Erythroblast (primary cell): Measurements from ENCODE around the gene OR10J5.
"Not testable (repeated sequence)": the region's sequence is repeated elsewhere in the genome, so short reads cannot be mapped to it uniquely, and the experiment has no call there.

Source experiments
- DNase-seq, 2 experiments: peaks; one replicate each; lab custom pipeline; 2025; lab: John Stamatoyannopoulos, UW
- GATA1 ChIP-seq: IDR thresholded peaks from 2 replicates; pipeline ENCODE4 v1.6.1; 2011; ENCODE audit warnings: low read depth, mild to moderate bottlenecking, control low read depth, low read length, moderate library complexity
- POLR2A ChIP-seq: IDR thresholded peaks from 2 replicates; pipeline ENCODE4 v1.6.1; 2011; ENCODE audit warnings: mild to moderate bottlenecking, low read length

Gene OR10J5

DNA sequence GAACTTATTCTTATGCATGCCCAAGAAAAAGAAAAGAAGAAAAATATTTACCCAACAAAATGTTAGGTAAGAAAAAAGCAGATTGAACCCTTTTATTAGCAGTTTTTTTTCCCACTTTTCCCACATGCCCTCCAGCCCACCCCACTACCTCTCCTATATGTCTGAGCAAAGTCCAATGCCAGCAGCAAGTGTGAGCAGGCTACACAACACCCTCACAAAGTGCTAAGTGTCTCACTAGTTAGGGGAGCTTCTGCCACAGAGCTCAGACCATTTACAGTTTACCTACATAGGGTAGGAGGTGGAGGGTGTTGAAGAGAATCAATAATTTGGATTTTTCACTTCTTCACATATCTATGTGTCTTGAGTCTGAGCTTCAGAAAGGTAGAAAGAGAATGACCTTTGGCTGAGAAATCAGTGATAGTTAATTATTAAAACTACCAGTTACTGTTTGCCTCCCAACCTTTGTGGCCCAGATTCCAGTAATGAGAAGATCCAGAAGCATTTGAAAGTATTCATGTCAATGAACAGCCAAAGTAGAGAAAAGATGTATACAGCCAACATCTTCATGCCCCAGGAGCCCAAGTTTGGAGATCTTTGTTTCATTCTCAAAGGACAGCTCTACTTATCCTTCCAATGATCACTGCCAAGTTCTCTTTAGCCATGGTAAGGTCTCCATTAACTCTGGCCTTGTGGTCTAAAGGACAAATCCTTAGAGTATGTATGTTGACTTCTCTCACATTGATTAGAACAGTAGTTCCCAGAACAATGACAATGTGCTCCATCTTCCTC lies 26.2 kb downstream of the OR10J5 start:
- DNase-seq, result no peak
- TF ChIP-seq POLR2A, result no peak
- TF ChIP-seq GATA1, result no peak

DNA sequence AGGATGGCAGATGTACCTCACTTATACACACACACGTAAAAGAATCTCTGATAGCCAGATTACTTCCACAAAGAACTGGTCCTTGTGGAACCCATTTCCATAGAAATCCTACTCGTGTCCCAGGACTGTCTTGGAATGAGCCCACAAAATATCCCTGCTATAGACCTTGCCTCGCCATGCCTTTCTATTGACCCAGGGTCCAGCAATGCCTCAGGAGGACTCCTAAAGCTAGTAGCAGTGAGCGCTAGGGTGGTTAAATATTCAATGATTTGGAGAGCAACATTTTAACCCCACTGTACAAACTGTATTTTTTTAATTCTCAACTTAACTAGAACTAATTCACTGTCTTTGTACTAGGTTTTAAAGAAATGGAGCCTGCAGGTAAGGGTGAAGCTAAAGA lies 26.9 kb downstream of the OR10J5 start:
- no peak for DNase-seq

DNA sequence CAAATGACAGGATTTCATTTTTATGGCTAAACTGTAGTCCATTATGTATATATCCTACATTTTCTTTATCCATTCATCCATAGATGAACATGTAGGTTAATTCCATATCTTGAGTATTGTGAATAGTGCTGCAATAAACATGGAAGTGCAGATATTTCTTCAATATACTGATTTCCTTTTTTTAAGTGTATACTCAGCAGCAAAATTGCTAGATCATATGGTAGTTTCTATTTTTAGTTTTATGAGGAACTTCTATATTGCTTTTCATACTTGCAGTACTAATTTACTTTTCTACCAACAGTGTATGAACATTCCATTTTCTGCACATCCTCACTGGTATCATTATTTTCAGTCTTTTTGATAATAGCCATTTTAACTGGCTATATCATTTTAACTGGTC lies 30.1 kb downstream of the OR10J5 start:
- DNase-seq, result no peak
- TF ChIP-seq GATA1 (no peak), POLR2A (no peak)

More for the DNA sequence above, 26.9 kb downstream of the OR10J5 start:
- TF ChIP-seq GATA1 (no peak), POLR2A (no peak)

DNA sequence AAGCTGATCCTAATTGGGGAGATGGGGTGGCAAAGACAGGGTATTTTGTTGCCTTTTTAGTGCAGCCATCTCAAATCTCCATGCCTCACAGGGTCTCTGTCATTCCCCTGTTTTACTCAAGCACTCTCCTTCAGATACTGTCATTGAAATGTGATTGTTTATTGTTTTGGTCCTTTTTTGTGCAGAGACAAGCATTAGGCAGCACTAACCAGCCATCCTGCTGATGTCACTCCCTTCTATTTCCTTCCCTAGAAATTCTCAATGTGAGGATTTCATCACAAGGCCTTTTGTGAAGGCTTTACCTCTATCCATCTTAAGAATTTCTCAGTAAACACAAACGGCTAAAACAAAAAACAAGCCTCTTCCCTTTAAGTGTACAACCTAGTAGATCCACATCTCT lies 34.7 kb downstream of the OR10J5 start:
- no peak for DNase-seq
- TF ChIP-seq POLR2A (no peak), GATA1 (no peak)

DNA sequence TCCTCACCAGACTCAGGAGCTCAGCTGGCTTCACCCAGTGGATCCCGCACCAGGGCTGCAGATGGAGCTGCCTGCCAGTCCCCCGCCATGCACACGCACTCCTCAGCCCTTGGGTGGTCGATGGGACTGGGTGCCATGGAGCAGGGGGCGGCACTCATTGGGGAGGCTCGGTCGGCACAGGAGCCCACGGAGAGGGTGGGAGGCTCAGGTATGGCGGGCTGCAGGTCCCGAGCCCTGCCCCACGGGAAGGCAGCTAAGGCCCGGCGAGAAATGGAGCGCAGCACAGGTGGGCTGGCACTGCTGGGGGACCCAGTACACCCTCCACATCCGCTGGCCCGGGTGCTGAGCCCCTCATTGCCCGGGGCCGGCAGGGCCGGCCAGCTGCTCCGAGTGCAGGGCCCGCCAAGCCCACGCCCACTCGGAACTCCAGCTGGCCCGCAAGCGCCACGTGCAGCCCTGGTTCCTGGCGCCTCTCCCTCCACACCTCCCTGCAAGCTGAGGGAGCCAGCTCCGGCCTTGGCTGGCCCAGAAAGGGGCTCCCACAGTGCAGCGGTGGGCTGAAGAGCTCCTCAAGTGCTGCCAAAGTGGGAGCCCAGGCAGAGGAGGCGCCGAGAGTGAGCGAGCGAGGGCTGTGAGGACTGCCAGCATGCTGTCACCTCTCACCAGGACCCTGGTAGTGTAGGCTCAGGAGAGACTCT lies 41.1 kb downstream of the OR10J5 start:
- not testable (repeated sequence) for DNase-seq

DNA sequence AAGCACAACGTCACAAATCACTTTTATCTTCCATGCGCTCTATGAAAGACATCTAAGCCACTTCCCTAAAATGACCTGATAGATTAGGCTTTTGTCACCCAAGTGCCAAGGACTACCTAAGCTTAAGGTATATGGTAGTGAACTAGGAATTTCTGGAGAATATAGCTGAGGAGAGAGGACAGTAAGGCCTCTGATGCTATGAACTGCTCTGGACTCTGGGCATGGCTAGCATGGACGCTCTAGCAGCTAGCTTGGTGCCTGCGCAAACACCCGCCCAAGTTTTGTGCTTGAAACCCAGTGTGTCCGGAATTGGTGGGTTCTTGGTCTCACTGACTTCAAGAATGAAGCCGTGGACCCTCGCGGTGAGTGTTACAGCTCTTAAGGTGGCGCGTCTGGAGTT lies 42.5 kb downstream of the OR10J5 start:
- DNase-seq, result no peak
- TF ChIP-seq POLR2A (no peak), GATA1 (no peak)

DNA sequence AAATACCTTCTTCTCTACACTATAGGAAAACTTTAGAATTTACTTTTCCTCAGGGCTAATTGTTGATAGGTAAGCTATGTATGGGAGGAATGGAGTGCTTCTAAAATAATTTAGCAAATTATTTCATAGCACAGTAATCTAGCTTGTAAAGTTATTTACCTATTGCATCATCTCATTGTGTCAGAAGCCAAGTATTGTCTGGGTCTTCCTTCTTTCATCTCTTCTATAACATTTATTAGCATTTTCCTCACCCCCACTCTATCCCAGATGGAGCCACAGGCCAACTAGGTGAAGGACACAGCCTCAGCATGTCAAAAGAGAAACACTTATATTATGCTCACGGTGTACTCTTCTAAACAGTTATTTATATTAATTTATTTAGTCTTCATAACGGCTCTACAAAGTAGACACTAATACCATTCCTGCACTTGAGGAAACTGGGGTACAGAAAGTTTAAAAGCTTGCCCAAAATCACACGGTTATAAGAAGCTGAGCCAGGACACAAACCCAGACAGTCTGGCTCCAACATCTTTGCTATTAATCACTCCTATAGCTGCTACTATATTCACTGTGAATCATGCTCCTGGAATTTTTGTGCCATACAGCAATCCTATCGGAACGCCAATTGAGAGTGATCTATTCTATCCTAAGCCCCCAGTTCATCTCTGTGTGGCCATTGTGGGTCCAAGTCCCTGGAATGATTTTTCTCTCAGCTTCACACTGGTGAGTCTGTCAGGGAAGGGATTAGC lies 43.1 kb downstream of the OR10J5 start:
- TF ChIP-seq GATA1, result no peak
- TF ChIP-seq POLR2A, result no peak
- DNase-seq, result no peak
